ENCODE results near the gene LONRF3.

The LONRF3 gene

GRCh38 chrX:119036107-119037029, 62.0 kb downstream of the LONRF3 start:
- H3K4me3 ChIP-seq (replicated peaks; ENCODE audit: low read depth, low read length), result no peak overlapping the region
- DNase-seq (ENCODE audit: extremely low read depth, low read depth), result no peak
- no peak for TF ChIP-seq CTCF (IDR thresholded peaks at IDR 0.05; ENCODE audit: low read depth, low read length, missing control alignments)

- TF ChIP-seq CTCF (IDR thresholded peaks at IDR 0.05; ENCODE audit: low read depth, low read length, missing control alignments), result no peak
- no peak for DNase-seq (ENCODE audit: extremely low read depth, low read depth)
Measured at GRCh38 chrX:119040432-119040831, 66.0 kb downstream of the LONRF3 start.

GRCh38 chrX:119041175-119041574, 66.8 kb downstream of the LONRF3 start:
- TF ChIP-seq CTCF (IDR thresholded peaks at IDR 0.05; ENCODE audit: low read depth, low read length, missing control alignments), result no peak
- peak; percentile 33 for DNase-seq (ENCODE audit: extremely low read depth, low read depth)
- no peak overlapping the region for H3K4me3 ChIP-seq (replicated peaks; ENCODE audit: low read depth, low read length)

More at GRCh38 chrX:119040432-119040831, 66.0 kb downstream of the LONRF3 start:
- H3K4me3 ChIP-seq (replicated peaks; ENCODE audit: low read depth, low read length), result no peak overlapping the region

GRCh38 chrX:119042040-119042439, 67.6 kb downstream of the LONRF3 start:
- TF ChIP-seq CTCF (IDR thresholded peaks at IDR 0.05; ENCODE audit: low read depth, low read length, missing control alignments), result no peak
- H3K4me3 ChIP-seq (replicated peaks; ENCODE audit: low read depth, low read length), result no peak overlapping the region
- DNase-seq (ENCODE audit: extremely low read depth, low read depth), result no peak

- no peak overlapping the region for H3K4me3 ChIP-seq (replicated peaks; ENCODE audit: low read depth, low read length)
- TF ChIP-seq CTCF (IDR thresholded peaks at IDR 0.05; ENCODE audit: low read depth, low read length, missing control alignments), result no peak
- DNase-seq (ENCODE audit: extremely low read depth, low read depth), result no peak
Measured at GRCh38 chrX:119042996-119043395, 68.6 kb downstream of the LONRF3 start.

GRCh38 chrX:119045884-119046283, 71.5 kb downstream of the LONRF3 start:
- no peak for DNase-seq (ENCODE audit: extremely low read depth, low read depth)
- TF ChIP-seq CTCF (IDR thresholded peaks at IDR 0.05; ENCODE audit: low read depth, low read length, missing control alignments), result no peak

More at GRCh38 chrX:119045884-119046283, 71.5 kb downstream of the LONRF3 start:
- H3K4me3 ChIP-seq (replicated peaks; ENCODE audit: low read depth, low read length), result no peak overlapping the region

All from HFF-Myc (cell line).